ENCODE data around the gene PTGDS. TPM values are rescaled to one million over a fixed set of nuclear protein-coding genes. Genes with fewer than 3 reads are reported as not detected.

Gene PTGDS
- total and polyA plus RNA-seq, 4 donors: 0.23 to 15.2 (median 6.4) TPM

DNA sequence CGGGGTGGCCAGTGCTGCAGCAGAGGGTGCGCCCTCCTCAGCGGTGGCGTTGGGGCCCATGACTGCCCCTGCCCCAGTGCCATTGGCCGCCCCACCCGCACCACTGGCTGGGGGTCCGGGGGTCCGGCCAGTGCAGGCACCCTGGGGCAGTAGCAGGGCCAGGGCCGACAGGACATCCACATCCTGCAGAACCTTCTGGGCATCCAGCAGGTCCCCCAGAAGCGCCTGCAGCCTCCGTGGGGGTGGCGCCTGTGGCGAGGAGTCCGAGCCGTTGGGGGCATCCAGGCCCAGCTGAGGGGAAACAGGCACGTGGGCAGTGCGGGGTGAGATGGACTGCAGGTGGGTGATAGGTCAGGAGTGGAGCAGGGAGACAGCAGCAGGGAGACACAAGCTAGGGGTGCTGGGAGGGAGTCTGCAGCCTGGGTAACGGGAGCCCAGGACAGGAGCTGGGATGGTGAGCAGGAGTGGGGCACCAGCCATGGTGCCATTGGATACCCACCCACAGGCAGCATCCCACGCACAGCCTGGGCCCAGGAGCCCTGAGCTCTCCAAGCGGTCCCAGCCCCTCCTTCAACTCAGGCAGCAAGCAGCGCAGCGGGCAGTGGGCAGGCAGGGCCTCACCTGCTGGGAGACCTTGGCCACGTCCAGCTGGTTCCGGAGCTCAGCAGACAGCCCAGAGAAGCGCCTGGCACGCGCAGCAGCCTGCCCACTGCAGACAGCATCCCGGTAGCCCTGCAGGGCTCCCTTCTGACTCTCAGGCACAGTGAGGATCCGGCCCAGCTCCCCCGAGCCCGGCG lies 43.7 kb downstream of the PTGDS start:
- no peak for TF ChIP-seq HNF4A (conservative IDR thresholded peaks at IDR 0.05)
- no peak for TF ChIP-seq TAF1 (conservative IDR thresholded peaks at IDR 0.05)
- TF ChIP-seq RAD21 (IDR thresholded peaks at IDR 0.05): no peak
- no peak for TF ChIP-seq NR2F2 (IDR thresholded peaks at IDR 0.05)
- TF ChIP-seq, protein P1, sequence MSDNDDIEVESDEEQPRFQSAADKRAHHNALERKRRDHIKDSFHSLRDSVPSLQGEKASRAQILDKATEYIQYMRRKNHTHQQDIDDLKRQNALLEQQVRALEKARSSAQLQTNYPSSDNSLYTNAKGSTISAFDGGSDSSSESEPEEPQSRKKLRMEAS (IDR thresholded peaks at IDR 0.05): no peak
- TF ChIP-seq, protein P2, sequence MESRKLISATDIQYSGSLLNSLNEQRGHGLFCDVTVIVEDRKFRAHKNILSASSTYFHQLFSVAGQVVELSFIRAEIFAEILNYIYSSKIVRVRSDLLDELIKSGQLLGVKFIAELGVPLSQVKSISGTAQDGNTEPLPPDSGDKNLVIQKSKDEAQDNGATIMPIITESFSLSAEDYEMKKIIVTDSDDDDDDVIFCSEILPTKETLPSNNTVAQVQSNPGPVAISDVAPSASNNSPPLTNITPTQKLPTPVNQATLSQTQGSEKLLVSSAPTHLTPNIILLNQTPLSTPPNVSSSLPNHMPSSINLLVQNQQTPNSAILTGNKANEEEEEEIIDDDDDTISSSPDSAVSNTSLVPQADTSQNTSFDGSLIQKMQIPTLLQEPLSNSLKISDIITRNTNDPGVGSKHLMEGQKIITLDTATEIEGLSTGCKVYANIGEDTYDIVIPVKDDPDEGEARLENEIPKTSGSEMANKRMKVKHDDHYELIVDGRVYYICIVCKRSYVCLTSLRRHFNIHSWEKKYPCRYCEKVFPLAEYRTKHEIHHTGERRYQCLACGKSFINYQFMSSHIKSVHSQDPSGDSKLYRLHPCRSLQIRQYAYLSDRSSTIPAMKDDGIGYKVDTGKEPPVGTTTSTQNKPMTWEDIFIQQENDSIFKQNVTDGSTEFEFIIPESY (IDR thresholded peaks at IDR 0.05): no peak
- TF ChIP-seq, protein P3, sequence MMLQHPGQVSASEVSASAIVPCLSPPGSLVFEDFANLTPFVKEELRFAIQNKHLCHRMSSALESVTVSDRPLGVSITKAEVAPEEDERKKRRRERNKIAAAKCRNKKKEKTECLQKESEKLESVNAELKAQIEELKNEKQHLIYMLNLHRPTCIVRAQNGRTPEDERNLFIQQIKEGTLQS (IDR thresholded peaks at IDR 0.05): no peak
- TF ChIP-seq YY1 (IDR thresholded peaks at IDR 0.05): no peak
- no peak overlapping the region for H3K9ac ChIP-seq (ENCODE audit: low read depth in 1 of 2, low read length in 2 of 2)
- no peaks in the 10 kb centered on the region for H3K9me3 ChIP-seq (ENCODE audit: control insufficient read depth in 4 of 4, low read length in 3 of 4)
- H3K4me1 ChIP-seq (ENCODE audit: control insufficient read depth in 4 of 4, insufficient read depth in 4 of 4, low read length in 3 of 4): peaks cover 14 to 37% (median 30%) of the 10 kb centered on the region in 4 donors
- H3K27ac ChIP-seq (ENCODE audit: low read depth in 1 of 2, low read length in 2 of 2): no peak overlapping the region
- WGBS: 96% methylated on average over 32 of the region's 32 CpGs
- H3K4me3 ChIP-seq (ENCODE audit: low read depth in 1 of 3, low read length in 3 of 3): no peak overlapping the region
- H3K27me3 ChIP-seq (ENCODE audit: control insufficient read depth in 4 of 4, insufficient read depth in 4 of 4, low read length in 3 of 4): no peaks in the 10 kb centered on the region
- DNase-seq (ENCODE audit: low spot score): no peak
- peaks cover 2 to 16% (median 10%) of the 10 kb centered on the region in 4 donors for H3K36me3 ChIP-seq (ENCODE audit: control insufficient read depth in 4 of 4, insufficient read depth in 3 of 4, low read depth in 1 of 4, low read length in 3 of 4)

DNA sequence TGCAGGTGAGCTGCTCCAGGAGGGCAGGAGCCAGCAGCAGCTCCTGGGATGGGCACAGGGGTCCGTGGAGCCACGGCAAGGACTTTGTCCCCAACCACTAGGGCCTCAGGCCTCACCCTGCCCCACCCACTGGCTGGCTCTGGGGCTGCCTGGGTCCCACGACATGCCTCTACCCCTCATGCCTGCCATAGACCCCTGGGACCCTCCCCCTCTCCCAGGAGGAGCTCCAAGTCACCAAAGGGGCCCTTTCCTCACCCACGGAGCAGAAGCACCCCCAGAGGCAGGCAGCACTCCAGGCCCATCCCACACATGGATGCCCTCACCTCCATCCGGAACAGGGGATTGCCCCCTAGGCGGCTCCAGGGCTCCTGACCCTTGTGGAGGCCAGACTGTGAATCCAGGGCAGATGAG lies 44.3 kb downstream of the PTGDS start:
- Histone ChIP-seq H3K36me3 (ENCODE audit: control insufficient read depth in 4 of 4, insufficient read depth in 3 of 4, low read depth in 1 of 4, low read length in 3 of 4) (peaks cover 0 to 11% (median 4%) of the 10 kb centered on the region in 4 donors), H3K9me3 (ENCODE audit: control insufficient read depth in 4 of 4, low read length in 3 of 4) (no peaks in the 10 kb centered on the region), H3K27ac (ENCODE audit: low read depth in 1 of 2, low read length in 2 of 2) (no peak overlapping the region), H3K4me1 (ENCODE audit: control insufficient read depth in 4 of 4, insufficient read depth in 4 of 4, low read length in 3 of 4) (peaks cover 20 to 43% (median 33%) of the 10 kb centered on the region in 4 donors), H3K4me3 (ENCODE audit: low read depth in 1 of 3, low read length in 3 of 3) (no peak overlapping the region), H3K9ac (ENCODE audit: low read depth in 1 of 2, low read length in 2 of 2) (no peak overlapping the region), H3K27me3 (ENCODE audit: control insufficient read depth in 4 of 4, insufficient read depth in 4 of 4, low read length in 3 of 4) (no peaks in the 10 kb centered on the region)
- WGBS: 89% methylated on average over 6 of the region's 6 CpGs
- DNase-seq (ENCODE audit: low spot score): no peak
- TF ChIP-seq JUND (IDR thresholded peaks at IDR 0.05) (no peak), RXRA (IDR thresholded peaks at IDR 0.05) (no peak), NR2F2 (IDR thresholded peaks at IDR 0.05) (no peak), RAD21 (IDR thresholded peaks at IDR 0.05) (no peak), TAF1 (conservative IDR thresholded peaks at IDR 0.05) (no peak), FOXA2 (IDR thresholded peaks at IDR 0.05) (no peak), HNF4A (conservative IDR thresholded peaks at IDR 0.05) (no peak), FOXA1 (IDR thresholded peaks at IDR 0.05) (no peak), YY1 (IDR thresholded peaks at IDR 0.05) (no peak), GABPA (IDR thresholded peaks at IDR 0.05 in 1 of 2, conservative IDR thresholded peaks at IDR 0.05 in 1 of 2) (no peak), HNF4G (IDR thresholded peaks at IDR 0.05) (no peak), SP1 (IDR thresholded peaks at IDR 0.05) (no peak)
- TF ChIP-seq, protein P4, sequence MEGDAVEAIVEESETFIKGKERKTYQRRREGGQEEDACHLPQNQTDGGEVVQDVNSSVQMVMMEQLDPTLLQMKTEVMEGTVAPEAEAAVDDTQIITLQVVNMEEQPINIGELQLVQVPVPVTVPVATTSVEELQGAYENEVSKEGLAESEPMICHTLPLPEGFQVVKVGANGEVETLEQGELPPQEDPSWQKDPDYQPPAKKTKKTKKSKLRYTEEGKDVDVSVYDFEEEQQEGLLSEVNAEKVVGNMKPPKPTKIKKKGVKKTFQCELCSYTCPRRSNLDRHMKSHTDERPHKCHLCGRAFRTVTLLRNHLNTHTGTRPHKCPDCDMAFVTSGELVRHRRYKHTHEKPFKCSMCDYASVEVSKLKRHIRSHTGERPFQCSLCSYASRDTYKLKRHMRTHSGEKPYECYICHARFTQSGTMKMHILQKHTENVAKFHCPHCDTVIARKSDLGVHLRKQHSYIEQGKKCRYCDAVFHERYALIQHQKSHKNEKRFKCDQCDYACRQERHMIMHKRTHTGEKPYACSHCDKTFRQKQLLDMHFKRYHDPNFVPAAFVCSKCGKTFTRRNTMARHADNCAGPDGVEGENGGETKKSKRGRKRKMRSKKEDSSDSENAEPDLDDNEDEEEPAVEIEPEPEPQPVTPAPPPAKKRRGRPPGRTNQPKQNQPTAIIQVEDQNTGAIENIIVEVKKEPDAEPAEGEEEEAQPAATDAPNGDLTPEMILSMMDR (IDR thresholded peaks at IDR 0.05; ENCODE audit: low read depth, low read length, missing input control): no peak
- TF ChIP-seq, protein P3 (IDR thresholded peaks at IDR 0.05): no peak
- TF ChIP-seq, protein P1 (IDR thresholded peaks at IDR 0.05): no peak
- TF ChIP-seq, protein P5, sequence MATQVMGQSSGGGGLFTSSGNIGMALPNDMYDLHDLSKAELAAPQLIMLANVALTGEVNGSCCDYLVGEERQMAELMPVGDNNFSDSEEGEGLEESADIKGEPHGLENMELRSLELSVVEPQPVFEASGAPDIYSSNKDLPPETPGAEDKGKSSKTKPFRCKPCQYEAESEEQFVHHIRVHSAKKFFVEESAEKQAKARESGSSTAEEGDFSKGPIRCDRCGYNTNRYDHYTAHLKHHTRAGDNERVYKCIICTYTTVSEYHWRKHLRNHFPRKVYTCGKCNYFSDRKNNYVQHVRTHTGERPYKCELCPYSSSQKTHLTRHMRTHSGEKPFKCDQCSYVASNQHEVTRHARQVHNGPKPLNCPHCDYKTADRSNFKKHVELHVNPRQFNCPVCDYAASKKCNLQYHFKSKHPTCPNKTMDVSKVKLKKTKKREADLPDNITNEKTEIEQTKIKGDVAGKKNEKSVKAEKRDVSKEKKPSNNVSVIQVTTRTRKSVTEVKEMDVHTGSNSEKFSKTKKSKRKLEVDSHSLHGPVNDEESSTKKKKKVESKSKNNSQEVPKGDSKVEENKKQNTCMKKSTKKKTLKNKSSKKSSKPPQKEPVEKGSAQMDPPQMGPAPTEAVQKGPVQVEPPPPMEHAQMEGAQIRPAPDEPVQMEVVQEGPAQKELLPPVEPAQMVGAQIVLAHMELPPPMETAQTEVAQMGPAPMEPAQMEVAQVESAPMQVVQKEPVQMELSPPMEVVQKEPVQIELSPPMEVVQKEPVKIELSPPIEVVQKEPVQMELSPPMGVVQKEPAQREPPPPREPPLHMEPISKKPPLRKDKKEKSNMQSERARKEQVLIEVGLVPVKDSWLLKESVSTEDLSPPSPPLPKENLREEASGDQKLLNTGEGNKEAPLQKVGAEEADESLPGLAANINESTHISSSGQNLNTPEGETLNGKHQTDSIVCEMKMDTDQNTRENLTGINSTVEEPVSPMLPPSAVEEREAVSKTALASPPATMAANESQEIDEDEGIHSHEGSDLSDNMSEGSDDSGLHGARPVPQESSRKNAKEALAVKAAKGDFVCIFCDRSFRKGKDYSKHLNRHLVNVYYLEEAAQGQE (IDR thresholded peaks at IDR 0.05): no peak
- TF ChIP-seq, protein P2 (IDR thresholded peaks at IDR 0.05): no peak
